GM21723 (cell line): ENCODE data around the gene AVEN.
A peak's percentile ranks its signal among the peaks of the same experiment; 100 is the strongest.
"Not testable (repeated sequence)": the region's sequence is repeated elsewhere in the genome, so short reads cannot be mapped to it uniquely, and the experiment has no call there.

Source experiments
- ATAC-seq: cut with Tn5 transposase; IDR thresholded peaks from one replicate; pipeline ENCODE4 v1.9.1; 2021; ENCODE audit warnings: mild to moderate bottlenecking, moderate library complexity; ENCODE audit not compliant: unreplicated experiment

Gene AVEN

DNA sequence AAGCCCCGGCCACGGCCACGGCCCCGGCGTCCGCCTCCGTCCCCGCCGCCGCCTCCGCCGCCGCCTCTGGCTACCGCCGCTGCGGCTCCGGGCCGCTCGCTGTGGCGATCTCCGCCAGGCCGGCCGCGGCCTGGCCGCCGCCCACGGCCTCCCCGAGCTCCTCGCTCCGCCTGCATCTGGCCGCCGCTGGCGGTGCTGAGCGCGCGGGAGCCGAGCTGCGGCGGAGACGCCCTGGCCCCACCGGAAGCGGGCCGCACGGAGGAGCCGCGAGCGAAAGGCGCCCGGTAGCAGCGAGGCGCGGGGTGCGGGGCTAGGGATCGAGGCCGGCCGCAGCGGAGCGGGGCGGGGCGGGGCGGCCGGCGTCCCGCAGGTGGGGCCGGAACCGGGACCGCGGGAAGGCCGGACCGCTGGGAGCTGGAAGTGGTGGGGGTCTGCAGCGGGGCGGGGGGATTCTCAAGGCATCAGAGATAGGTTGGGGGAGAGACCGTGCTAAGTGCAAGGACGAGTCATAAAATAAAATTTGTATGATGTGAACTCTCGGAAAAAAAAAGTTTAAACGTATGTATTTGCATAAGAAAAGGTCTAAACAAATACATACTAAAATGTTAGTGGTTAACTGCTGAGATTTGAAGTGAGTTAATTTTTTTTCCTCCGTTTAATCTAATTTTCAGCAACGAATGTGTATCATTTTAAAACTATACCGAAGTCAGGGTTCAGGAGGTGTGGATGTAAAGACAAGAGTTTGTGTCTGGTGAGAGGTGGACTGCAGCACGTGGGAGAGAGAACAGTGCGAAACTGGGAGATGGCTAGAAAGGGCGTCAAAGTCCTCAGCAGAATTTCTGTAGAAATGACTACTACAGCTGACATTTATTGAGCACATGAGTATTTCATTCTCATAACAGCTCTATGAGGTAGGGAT is at the start of gene AVEN:
AVEN (minus strand) TSS at position 334 of the 919 bp plus-strand sequence; CDS start at position 176, 158 bp downstream.
- peak; percentile 55 for ATAC-seq

DNA sequence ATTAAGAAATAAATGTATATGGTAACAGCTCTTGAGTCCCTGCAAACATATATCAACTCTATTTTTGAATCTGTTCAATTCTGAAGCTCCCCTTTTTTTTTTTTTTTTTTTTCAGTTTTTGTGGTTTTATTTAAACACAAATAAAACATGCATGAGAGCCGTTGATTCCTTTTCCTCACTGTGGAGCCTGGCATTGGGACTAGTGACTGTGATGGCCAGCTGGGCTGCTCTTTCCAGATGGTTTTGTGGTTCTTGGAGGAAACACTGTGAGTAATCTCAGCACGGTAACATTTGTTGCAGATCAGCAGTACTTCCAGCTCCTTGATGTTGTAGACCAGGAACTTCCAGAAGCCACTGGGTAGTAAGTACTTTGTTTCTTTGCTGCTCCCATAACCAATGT is 46.7 kb upstream of the AVEN start:
- ATAC-seq: no peak

GRCh38 chr15:34084086-34084485 is 45.1 kb upstream of the AVEN start:
- no peak for ATAC-seq

- no peak for ATAC-seq
Observed at GRCh38 chr15:34079904-34080303, 40.9 kb upstream of the AVEN start.

GRCh38 chr15:34078900-34079299 is 39.9 kb upstream of the AVEN start:
- no peak for ATAC-seq

- ATAC-seq: no peak
Observed at GRCh38 chr15:34076785-34077184, 37.8 kb upstream of the AVEN start.

DNA sequence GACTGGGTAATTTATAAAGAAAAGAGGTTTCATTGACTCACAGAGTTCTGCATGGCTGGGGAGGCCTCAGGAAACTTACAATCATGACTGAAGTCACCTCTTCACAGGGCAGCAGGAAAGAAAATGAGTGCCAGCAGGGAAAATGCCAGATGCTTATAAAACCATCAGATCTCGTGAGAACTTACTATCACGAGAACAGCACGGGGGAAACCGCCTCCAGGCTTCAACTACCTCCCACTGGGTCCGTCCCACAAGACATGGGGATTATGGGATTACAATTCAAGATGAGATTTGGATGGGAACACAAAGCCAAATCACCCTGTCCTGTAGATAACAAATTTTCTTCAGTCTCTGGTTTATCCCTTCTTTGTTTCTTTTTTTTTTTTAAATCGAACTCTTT is 31.0 kb upstream of the AVEN start:
- ATAC-seq: no peak

DNA sequence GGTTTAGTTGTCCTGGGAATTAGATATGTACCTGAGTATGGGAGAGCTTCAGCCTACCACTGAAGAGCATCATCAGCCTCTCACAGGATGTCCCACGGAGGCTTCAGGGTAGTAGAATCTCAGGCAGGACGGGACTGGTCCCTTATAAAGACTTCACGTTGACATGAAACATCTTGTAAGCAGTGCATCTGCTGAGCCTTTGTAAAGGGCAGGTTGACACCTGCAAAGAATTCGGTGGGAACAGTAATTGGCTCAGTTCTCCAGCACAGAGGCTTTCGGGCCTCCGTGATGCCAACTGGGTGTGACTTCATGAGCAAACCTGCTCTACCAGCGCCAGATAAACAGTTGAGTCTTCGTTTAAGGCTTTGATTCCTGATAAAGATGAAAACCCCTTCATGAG is 26.9 kb upstream of the AVEN start:
- no peak for ATAC-seq

- ATAC-seq: no peak
Observed at GRCh38 chr15:34065261-34065660, 26.3 kb upstream of the AVEN start.

- ATAC-seq: no peak
Observed at GRCh38 chr15:34064438-34064837, 25.4 kb upstream of the AVEN start.

DNA sequence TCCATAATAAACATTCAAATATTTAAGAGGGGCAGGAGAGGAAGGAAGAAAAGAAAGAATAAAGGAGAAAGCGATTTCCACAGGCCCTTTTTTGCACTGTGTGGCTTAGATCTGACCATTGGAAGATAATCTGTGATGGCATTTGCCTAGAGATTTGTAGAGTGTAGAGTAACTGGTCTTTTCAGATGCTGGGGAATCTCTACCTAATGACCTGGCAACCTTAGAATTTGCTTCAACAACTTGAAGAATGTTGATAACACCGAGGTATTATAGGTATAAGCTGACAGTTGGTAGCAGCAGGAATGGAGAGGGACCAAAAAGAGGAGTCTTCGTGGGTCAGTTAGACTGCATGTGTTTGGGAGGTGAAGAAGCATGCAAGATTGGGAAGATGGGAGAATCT is 20.9 kb upstream of the AVEN start:
- ATAC-seq: no peak

DNA sequence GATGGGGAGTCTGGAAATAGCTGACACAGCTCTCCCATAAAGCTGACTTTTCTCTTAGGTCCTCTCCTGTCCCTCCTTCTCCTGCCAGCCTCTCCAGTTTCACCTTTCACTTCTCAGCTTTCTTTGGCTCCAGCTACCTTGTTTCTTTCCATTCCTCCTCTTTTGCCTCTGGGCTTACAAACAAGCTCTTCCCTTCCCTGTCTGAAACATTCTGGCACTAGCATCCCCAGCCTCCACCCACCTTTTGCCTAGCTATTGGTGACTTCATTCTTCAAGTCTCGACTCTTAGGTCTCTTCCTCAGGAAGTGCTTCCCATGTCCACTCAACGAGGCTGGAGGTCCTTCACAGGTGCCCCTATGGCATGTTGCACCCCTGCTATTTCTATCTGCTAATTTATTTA is 20.5 kb upstream of the AVEN start:
- no peak for ATAC-seq

DNA sequence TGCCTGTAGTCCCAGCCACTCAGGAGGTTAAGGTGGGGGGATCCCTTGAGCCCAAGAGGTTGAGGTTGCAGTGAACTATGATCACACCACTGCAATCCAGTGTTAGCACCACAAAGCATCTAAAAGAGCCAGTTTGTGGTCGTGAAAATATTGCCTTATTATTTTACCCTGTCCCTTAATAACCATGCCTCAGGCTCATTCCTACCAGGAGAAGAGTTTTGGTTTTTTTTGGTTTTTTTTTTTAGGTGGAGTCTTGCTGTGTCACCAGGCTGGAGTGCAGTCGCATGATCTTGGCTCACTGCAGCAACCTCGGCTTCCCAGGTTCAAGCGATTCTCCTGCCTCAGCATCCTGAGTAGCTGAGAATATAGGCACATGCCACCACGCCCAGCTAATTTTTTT is 17.9 kb upstream of the AVEN start:
- no peak for ATAC-seq

- ATAC-seq: no peak
Observed at GRCh38 chr15:34055868-34056595, 17.0 kb upstream of the AVEN start.

DNA sequence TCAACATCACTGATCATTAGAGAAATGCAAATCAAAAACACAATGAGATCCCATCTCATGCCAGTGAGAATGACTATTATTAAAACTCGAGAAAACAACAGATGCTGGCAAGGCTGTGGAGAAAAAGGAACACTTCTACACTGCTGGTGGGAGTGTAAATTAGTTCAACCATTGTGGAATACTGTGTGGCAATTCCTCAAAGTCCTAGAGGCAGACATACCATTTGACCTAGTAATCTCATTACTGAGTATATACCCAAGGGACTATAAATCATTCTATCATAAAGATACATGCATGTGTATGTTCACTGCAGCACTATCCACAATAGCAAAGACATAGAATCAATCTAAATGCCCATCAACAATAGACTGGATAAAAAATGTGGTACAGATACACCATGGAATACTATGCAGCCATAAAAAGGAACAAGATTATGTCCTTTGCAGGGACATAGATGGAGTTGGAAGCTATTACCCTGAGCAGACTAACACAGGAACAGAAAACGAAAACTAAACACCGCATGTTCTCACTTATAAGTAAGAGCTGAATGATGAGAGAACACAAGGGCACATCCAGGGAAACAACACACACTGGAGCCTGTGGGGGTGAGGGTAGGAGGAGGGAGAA is 15.2 kb upstream of the AVEN start:
- ATAC-seq: no peak

GRCh38 chr15:34050385-34050784 is 11.4 kb upstream of the AVEN start:
- ATAC-seq: not testable (repeated sequence)

DNA sequence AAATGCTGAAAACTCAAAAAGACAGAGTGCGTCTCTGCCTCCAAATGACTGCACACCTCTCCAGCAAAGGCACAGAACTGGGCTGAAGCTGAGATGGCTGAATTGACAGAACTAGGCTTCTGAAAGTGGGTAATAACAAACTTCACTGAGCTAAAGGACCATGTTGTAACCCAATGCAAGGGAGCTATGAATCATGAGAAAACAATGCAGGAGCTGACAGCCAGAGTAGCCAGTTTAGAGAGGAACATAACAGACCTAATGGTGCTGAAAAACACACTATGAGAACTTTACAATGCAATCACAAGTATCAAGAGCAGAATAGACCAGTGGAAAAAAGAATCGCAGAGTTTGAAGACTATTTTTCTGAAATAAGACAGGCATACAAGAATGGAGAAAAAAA is 10.1 kb upstream of the AVEN start:
- ATAC-seq: no peak

DNA sequence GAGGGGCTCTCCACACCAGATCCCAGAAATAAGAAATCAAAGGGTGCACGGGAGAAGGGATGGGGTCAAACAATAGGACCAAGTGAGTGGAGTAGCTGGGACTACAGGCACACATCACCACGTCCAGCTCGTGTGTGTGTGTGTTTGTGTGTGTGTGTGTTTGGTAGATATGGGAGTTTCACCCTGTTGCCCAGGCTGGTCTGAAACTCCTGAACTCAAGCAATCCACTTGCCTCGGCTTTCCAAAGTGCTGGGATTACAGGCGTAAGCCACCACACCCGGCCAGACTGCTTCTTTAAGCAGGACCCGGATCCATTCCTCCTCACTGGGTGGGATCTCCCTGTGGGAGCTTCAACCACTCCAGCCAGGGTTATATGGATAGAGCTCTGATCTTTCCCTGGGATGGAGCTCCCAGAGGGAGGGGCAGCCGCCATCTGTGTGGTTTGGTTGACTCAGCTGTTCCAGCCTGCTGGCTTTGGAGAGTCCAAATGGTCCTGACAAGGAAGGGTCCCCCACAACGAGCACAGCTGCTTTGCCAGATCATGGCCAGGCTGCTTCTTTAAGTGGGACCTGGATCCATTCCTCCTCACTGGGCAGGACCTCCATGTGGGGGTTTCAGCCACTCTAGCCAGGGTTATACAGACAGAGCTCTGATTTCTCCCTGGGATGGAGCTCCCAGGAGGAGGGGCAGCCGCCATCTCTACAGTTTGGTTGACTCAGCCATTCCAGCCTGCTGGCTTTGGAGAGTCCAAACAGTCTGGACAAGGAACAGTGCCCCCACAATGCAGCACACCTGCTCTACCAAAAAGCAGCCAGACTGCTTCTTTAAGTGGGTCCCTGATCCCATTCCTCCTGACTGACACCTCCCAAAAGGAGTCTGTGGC is 9.1 kb upstream of the AVEN start:
- ATAC-seq: no peak

- ATAC-seq: no peak
Observed at GRCh38 chr15:34046471-34047145, 7.6 kb upstream of the AVEN start.

DNA sequence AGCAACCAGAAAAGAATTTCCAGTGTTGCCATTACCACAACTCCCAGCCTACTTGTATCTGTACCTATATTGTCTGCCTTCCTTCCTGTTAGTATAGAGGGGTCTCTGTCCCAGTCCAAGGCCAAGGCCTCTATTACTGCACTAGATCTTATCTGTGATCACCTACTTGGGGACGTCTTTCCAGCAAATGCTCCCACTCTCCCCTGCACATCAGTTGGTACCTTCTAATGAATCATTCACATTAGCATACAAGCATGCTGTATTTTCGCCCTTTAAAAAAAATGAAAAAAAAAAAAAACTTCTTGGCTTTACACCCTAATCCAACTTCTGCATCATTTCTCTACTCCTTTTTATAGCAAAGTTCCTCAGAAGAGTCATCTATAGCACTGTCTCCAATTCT is 4.8 kb upstream of the AVEN start:
- ATAC-seq: no peak
